Stimulated activated CD8-positive, alpha-beta memory T cell treated with anti-CD3 and anti-CD28 coated beads, Interleukin-12 subunit alpha, Interleukin-12 subunit beta, amount 100 ng/mL, for 24 hours (primary cell): ENCODE data around the gene SIRPB1.
"Not testable (repeated sequence)": the region's sequence is repeated elsewhere in the genome, so short reads cannot be mapped to it uniquely, and the experiment has no call there.

Source experiments
- DNase-seq: peaks from one replicate; pipeline ENCODE4 v3.0.0-alpha.2; 2020; ENCODE audit errors: extremely low read depth

Gene SIRPB1

GRCh38 chr20:1619861-1620444 is at the start of gene SIRPB1:
SIRPB1 (minus strand) TSS chr20:1620009; CDS start chr20:1619944, 65 bp downstream.
- no peak for DNase-seq

GRCh38 chr20:1669304-1669703 is 49.5 kb upstream of the SIRPB1 start:
- no peak for DNase-seq

GRCh38 chr20:1667502-1668085 is 47.8 kb upstream of the SIRPB1 start:
- DNase-seq, result no peak

- no peak for DNase-seq
Measured at GRCh38 chr20:1666802-1667201, 47.0 kb upstream of the SIRPB1 start.

DNA sequence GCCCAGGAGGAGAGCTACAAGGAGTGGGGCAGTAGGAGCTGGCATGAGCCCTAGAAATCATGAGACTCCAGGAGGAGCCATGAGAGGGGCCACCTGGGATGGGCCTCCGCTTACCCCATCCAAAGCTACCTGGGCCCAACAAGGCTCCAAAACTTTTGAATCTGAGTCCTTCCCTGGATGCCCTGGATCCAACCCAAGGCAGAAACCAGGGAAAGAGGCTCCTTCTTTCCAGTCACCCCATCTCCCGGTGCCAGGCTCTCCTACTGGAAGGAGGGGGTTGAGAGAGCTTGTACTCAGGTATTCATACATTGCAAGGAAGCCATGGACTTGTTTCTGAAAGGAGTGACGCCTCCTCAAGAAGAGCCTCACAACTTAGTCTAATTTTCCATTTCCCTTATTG is 45.5 kb upstream of the SIRPB1 start:
- DNase-seq, result no peak

DNA sequence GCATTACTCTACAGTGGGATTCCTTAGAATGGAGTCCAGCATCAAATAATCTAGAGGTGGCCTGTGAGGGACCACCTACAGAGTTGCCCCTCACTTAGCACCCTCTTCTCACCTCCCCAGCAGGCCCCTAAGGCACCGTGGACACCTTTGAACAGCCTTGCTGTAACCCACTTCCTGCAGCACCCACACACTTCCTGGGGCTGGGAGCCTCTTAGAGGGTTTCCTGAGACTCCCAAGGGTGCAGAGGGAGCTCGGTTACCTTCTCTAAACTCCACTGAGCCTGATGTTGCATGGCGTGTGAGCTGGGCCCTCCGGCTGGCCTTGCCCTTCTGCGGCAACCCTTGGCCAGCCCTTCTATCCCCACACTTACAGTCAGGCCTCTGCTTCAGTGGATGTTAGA is 45.1 kb upstream of the SIRPB1 start:
- DNase-seq, result peak; percentile 31

- no peak for DNase-seq
Measured at GRCh38 chr20:1663917-1664316, 44.1 kb upstream of the SIRPB1 start.

- no peak for DNase-seq
Measured at GRCh38 chr20:1661542-1662299, 41.9 kb upstream of the SIRPB1 start.

DNA sequence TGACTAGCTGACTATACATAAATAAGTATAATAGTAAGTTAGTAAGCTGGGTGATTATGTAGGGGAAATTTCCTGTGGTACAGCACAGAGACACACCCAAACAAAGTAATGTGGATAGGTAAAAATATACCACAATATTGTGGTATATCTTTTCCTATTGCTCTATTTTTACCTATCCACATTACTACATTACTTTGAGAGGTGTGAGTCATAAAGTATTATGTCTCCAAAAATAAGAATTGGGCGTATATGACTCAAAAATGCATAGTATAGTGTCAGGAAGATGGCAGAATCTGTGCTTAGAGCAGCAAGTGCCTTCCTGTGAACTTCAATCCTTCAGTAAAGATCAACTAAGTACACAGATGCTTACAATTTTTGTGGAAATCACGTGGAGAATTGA is 40.4 kb upstream of the SIRPB1 start:
- no peak for DNase-seq

GRCh38 chr20:1657556-1658334 is 37.9 kb upstream of the SIRPB1 start, which contains the start of gene SIRPG:
SIRPG (minus strand) TSS chr20:1657779; CDS start chr20:1657714, 65 bp downstream.
- DNase-seq, result no peak

DNA sequence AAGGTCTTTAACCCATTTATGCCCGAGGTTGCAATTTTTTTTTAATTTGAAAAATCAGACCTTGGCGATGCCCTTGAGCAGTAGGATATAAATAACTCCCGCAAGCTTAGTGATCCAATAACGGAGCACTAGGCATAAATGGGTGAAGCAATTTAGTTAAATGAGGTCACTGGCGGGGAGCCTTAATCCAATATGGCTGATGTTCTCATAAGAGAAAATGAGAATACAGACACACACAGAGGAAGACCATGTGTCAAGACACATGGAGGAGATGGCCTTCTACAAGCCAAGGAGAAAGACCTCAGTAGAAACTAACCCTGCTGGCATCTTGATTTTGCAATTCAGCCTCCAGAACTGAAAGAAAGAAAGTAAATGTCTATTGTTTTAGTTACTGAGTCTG is 37.0 kb upstream of the SIRPB1 start:
- no peak for DNase-seq

GRCh38 chr20:1654996-1655395 is 35.2 kb upstream of the SIRPB1 start:
- DNase-seq, result no peak

DNA sequence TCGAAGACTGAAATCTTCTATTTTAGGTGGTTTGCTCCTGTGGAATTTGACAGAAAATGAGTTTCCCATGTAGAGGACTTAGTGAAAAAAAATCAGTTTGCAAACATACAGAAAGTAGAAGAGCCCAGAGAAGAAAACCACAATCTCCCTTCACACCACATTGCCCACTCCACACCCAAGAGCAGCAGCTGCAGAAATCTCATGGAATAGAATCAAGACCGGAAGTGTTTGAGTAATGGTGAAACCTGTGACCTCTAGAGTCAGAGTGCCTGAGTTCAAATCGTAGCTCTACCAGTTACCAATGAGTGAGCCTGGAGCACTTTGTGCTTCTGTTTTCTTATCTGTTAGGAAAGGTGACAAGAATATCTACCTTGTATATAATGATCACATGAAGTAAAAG is 33.2 kb upstream of the SIRPB1 start:
- DNase-seq, result no peak

DNA sequence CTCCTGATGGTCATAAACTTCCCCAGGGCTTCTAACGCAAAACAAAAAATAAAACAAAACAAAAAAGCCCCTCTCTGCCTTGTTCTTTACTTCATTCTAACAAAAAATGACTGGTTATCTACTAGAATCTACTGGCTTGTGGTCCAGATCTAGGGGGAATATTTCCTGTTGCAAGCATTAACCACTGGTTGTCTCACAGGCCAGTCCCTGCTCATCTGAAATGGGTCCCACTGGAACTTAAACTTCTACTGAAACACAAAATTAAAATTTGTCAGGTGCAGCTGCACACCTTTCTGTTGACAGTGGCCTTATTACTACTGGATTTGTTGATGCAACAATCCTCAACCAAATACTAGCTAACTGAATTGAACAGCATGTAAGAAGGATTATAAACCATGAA is 32.3 kb upstream of the SIRPB1 start:
- no peak for DNase-seq

DNA sequence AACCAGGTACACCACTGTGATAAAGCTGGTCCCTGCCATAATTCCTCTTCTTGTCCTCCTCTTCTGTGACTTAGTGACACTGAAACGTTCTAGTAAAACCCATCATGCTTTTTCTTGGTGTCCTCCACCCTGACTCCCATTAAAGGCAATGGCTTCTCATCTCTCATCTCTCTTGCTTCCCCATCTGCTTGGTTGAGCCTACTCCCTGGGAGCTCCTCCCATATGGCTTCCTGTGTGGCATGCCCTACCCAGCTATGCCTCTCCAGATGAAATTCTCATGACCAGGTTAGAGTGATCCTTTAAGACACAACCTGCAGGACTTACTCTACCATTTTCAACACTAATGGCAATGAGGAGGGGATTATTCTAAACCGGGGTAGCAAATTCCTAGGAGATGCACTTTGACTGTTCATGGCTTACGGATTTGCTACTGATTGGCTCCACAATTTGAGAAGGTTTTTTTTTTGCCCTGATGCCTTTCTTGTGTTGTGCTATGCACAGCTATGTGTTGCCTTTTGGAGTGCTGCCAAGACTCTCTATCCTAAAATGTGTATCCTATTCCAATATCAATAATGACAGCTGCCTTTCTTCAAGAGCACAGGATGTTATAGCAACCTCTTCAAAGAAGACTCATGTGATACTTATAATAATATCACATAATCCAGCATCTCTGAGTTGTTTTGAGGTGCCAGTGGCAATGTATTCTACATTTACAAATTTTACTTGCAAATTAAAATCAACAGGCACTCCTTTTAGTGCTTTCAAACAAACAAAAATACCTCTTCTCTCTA is 31.7 kb upstream of the SIRPB1 start:
- no peak for DNase-seq

DNA sequence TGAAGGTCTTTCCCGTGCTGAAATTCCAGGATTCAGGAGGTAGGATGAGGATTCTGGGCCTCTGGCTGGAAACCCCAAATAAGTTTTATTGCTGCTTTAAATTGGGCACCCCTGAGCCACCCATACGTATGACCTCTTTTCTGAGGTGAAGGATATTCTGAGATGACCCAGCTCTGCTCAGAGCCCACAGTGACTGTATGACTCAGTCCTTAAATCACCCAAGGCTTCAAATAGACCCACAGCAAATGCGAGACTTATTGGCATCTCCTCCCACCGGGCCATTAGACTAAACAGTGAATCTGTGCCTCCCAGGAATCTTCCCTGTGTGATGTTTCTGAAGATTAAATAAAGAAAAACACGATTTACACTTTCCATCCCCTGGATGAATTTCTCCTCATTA is 28.3 kb upstream of the SIRPB1 start:
- DNase-seq, result no peak

DNA sequence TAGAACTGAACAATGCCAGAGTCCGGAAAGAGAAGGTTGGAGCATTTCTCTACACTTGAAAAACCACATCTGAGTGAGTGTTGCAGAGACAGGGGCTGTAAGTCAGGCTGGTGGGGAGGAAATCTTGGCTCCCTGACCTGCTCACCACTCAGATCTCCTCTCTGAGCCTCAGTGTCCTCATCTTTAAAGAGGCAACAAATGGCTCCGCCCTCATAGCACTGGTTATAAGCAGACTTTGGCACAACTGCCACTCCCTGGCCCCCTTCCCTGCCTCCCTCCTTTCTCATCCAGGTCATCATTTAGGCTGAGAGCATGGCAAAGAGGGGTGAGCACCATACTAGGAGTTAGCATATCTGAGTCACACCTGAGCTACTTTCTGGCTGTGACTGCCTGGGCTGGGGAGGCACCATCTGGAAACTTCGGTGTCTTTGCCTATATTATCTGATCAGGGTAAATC is 27.2 kb upstream of the SIRPB1 start:
- DNase-seq, result no peak

DNA sequence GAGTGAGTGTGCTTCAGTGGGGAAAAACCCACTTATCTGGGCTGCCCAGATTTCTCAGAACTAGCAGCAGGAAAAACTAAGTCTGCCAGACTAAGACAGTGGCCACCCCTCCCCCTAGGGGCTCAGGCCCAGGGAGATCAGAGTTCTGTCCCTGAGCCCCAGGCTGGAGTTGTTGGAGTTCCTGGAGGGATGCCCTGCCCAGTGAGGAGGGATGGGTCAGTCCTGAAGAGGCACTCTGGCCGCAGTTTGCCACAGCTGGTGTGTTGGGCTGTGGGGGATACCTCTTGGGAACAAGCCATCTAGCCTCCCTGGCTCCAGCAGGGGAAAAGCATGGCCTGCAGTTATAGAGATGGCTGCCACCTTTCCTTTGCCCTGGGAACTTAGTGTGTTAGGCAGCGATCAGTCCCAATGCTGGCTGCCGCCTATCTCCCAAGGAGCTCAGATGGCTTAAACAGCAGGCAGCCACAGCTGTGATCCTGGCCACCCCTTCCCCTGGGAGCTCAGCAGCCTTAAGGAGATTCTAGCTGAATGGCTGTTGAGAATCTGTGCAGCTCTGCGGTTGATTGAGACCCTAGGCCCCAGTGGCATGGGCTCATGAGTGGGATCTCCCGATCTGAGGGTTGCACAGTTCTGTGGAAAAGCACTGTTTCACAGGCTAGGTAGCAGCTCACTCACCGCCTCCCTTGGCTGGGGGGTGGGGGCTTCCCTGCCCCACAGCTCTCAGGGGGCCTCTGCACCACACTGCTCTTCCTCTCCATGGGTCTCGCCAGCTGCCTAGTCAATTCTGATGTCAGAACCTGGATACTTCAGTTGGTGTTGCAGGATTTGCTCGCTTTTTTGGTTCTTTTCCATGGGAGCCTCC is 24.5 kb upstream of the SIRPB1 start:
- no peak for DNase-seq

DNA sequence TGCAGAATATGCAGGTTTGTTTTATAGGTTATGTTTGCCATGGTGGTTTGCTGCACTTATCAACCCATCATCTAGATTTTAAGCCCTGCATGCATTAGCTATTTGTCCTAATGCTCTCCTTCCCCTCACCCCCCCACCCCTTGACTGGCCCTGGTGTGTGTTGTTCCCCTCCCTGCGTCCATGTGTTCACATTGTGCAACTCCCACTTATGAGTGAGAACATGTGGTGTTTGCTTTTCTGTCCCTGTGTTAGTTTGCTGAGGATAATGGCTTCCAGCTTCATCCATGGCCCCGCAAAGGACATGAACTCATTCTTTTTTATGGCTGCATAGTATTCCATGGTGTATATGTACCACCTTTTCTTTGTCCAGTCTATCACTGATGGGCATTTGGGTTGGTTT is 18.8 kb upstream of the SIRPB1 start:
- DNase-seq, result not testable (repeated sequence)

- DNase-seq, result no peak
Measured at GRCh38 chr20:1637755-1638154, 17.9 kb upstream of the SIRPB1 start.

GRCh38 chr20:1637226-1637625 is 17.4 kb upstream of the SIRPB1 start:
- no peak for DNase-seq
